Measurements from ENCODE around the gene ADGRF1.

The ADGRF1 gene

DNA sequence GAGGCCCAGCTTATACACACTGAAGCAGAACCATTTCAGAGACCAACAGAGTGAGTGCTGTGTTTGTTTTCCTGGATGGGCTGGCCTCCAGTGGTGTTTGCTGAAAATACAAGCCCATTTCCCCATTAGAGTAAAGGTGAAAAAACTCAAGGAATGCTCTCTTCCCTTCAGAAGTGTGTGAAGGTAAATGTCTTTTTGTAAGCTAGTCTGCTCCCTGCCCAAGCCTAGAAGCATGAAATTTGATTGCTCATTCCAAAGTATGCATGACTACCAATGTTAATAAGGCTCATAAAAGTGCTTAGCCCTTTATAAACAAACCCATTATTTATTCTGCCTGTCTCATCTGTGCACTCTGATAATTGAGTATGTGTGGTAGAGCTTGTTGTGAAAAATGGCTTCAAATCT is 59.1 kb downstream of the ADGRF1 start:
- no peak for DNase-seq (ENCODE audit: low read depth in 1 of 2, low spot score in 1 of 2)
- no peak overlapping the region for H3K27ac ChIP-seq (replicated peaks)
- TF ChIP-seq, protein P1, sequence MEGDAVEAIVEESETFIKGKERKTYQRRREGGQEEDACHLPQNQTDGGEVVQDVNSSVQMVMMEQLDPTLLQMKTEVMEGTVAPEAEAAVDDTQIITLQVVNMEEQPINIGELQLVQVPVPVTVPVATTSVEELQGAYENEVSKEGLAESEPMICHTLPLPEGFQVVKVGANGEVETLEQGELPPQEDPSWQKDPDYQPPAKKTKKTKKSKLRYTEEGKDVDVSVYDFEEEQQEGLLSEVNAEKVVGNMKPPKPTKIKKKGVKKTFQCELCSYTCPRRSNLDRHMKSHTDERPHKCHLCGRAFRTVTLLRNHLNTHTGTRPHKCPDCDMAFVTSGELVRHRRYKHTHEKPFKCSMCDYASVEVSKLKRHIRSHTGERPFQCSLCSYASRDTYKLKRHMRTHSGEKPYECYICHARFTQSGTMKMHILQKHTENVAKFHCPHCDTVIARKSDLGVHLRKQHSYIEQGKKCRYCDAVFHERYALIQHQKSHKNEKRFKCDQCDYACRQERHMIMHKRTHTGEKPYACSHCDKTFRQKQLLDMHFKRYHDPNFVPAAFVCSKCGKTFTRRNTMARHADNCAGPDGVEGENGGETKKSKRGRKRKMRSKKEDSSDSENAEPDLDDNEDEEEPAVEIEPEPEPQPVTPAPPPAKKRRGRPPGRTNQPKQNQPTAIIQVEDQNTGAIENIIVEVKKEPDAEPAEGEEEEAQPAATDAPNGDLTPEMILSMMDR (IDR thresholded peaks at IDR 0.05; ENCODE audit: insufficient read depth, low read length) = no peak
- TF ChIP-seq SPI1 (IDR thresholded peaks at IDR 0.05; ENCODE audit: borderline replicate concordance, low read depth) (no peak), POLR2AphosphoS5 (IDR thresholded peaks at IDR 0.05; ENCODE audit: low read depth) (no peak), GABPA (IDR thresholded peaks at IDR 0.05; ENCODE audit: low read depth) (no peak)
- TF ChIP-seq, protein P2, sequence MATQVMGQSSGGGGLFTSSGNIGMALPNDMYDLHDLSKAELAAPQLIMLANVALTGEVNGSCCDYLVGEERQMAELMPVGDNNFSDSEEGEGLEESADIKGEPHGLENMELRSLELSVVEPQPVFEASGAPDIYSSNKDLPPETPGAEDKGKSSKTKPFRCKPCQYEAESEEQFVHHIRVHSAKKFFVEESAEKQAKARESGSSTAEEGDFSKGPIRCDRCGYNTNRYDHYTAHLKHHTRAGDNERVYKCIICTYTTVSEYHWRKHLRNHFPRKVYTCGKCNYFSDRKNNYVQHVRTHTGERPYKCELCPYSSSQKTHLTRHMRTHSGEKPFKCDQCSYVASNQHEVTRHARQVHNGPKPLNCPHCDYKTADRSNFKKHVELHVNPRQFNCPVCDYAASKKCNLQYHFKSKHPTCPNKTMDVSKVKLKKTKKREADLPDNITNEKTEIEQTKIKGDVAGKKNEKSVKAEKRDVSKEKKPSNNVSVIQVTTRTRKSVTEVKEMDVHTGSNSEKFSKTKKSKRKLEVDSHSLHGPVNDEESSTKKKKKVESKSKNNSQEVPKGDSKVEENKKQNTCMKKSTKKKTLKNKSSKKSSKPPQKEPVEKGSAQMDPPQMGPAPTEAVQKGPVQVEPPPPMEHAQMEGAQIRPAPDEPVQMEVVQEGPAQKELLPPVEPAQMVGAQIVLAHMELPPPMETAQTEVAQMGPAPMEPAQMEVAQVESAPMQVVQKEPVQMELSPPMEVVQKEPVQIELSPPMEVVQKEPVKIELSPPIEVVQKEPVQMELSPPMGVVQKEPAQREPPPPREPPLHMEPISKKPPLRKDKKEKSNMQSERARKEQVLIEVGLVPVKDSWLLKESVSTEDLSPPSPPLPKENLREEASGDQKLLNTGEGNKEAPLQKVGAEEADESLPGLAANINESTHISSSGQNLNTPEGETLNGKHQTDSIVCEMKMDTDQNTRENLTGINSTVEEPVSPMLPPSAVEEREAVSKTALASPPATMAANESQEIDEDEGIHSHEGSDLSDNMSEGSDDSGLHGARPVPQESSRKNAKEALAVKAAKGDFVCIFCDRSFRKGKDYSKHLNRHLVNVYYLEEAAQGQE (IDR thresholded peaks at IDR 0.05; ENCODE audit: insufficient replicate concordance, low read depth) = no peak
- no peaks in the 10 kb centered on the region for H3K27me3 ChIP-seq (ENCODE audit: insufficient read depth, poor library complexity, severe bottlenecking)
- H3K4me3 ChIP-seq (replicated peaks; ENCODE audit: insufficient read depth, low read length) = no peak overlapping the region

DNA sequence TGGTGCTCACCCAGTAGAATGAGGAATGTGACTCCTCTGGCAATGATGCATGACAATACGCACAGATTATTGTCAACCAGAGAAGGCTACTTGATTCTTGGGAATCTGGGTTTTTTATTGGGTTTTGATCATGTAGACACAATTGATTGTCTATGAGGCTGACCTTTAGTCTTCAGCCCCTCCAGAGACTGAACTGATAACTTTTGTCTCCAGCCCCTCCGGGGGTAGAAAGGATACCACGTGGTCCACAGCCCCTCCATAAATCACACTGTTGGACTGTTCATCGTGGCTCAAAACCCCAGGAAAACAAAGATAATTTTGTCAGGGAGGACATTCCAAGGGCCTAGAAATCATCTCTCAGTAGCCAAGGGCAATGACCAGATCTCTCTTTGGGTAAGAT is 62.9 kb downstream of the ADGRF1 start:
- TF ChIP-seq, protein P1 (IDR thresholded peaks at IDR 0.05; ENCODE audit: insufficient read depth, low read length) = no peak
- TF ChIP-seq, protein P2 (IDR thresholded peaks at IDR 0.05; ENCODE audit: insufficient replicate concordance, low read depth) = no peak
- TF ChIP-seq SPI1 (IDR thresholded peaks at IDR 0.05; ENCODE audit: borderline replicate concordance, low read depth) (no peak), POLR2AphosphoS5 (IDR thresholded peaks at IDR 0.05; ENCODE audit: low read depth) (no peak), GABPA (IDR thresholded peaks at IDR 0.05; ENCODE audit: low read depth) (no peak)
- no peak for DNase-seq (ENCODE audit: low read depth in 1 of 2, low spot score in 1 of 2)
- Histone ChIP-seq H3K4me3 (replicated peaks; ENCODE audit: insufficient read depth, low read length) (no peak overlapping the region), H3K27me3 (ENCODE audit: insufficient read depth, poor library complexity, severe bottlenecking) (no peaks in the 10 kb centered on the region), H3K27ac (replicated peaks) (no peak overlapping the region)

DNA sequence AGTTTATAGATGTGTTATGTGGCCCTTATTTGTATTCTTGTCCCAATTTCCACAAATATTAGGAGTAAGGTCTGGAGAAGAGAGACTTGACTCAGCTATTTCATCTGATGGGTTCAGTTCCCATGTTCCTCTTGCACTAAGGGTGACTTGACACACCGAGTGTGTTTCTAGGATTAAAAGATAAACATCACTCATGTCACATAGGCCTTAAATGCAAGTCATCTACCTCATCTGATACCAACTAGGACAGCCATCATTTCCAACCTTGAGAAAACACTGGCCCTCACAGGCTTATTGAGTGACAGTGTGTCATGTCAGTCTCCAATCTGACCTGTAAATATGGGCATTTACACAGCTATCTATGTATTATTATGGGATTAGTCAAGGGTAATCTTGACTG is 67.3 kb downstream of the ADGRF1 start:
- no peak overlapping the region for H3K27ac ChIP-seq (replicated peaks)
- no peak overlapping the region for H3K4me3 ChIP-seq (replicated peaks; ENCODE audit: insufficient read depth, low read length)
- no peaks in the 10 kb centered on the region for H3K27me3 ChIP-seq (ENCODE audit: insufficient read depth, poor library complexity, severe bottlenecking)
- TF ChIP-seq SPI1 (IDR thresholded peaks at IDR 0.05; ENCODE audit: borderline replicate concordance, low read depth) = no peak
- TF ChIP-seq, protein P1 (IDR thresholded peaks at IDR 0.05; ENCODE audit: insufficient read depth, low read length) = no peak
- TF ChIP-seq POLR2AphosphoS5 (IDR thresholded peaks at IDR 0.05; ENCODE audit: low read depth) = no peak
- TF ChIP-seq GABPA (IDR thresholded peaks at IDR 0.05; ENCODE audit: low read depth) = no peak
- TF ChIP-seq, protein P2 (IDR thresholded peaks at IDR 0.05; ENCODE audit: insufficient replicate concordance, low read depth) = no peak
- no peak for DNase-seq (ENCODE audit: low read depth in 1 of 2, low spot score in 1 of 2)

All from HL-60 (cell line).